Astrocyte (in vitro differentiated cells and primary cell): ENCODE data around the gene KIR2DL3.
"Not testable (repeated sequence)": the region's sequence is repeated elsewhere in the genome, so short reads cannot be mapped to it uniquely, and the experiment has no call there.

ENCODE experiments used
- EZH2 ChIP-seq: IDR thresholded peaks from 2 replicates; pipeline ENCODE4 v1.6.1; 2012; ENCODE audit warnings: mild to moderate bottlenecking, low read length, inconsistent platforms; ENCODE audit not compliant: insufficient read depth
- TF ChIP-seq, protein P1 (sequence below): IDR thresholded peaks from 2 replicates; pipeline ENCODE4 v1.5.1; 2011; ENCODE audit warnings: low read depth, mild to moderate bottlenecking, inconsistent platforms, low read length, moderate library complexity; ENCODE audit not compliant: insufficient read depth

GRCh38 chr19:54788154-54788553, 49.8 kb downstream of the KIR2DL3 start:
- TF ChIP-seq, protein P1, sequence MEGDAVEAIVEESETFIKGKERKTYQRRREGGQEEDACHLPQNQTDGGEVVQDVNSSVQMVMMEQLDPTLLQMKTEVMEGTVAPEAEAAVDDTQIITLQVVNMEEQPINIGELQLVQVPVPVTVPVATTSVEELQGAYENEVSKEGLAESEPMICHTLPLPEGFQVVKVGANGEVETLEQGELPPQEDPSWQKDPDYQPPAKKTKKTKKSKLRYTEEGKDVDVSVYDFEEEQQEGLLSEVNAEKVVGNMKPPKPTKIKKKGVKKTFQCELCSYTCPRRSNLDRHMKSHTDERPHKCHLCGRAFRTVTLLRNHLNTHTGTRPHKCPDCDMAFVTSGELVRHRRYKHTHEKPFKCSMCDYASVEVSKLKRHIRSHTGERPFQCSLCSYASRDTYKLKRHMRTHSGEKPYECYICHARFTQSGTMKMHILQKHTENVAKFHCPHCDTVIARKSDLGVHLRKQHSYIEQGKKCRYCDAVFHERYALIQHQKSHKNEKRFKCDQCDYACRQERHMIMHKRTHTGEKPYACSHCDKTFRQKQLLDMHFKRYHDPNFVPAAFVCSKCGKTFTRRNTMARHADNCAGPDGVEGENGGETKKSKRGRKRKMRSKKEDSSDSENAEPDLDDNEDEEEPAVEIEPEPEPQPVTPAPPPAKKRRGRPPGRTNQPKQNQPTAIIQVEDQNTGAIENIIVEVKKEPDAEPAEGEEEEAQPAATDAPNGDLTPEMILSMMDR: not testable (repeated sequence)
- not testable (repeated sequence) for TF ChIP-seq EZH2
